ENCODE measurements around the gene DOCK1.

The DOCK1 gene

GRCh38 chr10:127044186-127044585, 139.0 kb downstream of the DOCK1 start:
- no peak for TF ChIP-seq POLR2A (IDR thresholded peaks at IDR 0.05; ENCODE audit: low read depth, low read length)
- DNase-seq (ENCODE audit: insufficient read length, low spot score) (no peak), FAIRE-seq (no peak)

- no peak for TF ChIP-seq POLR2A (IDR thresholded peaks at IDR 0.05; ENCODE audit: low read depth, low read length)
- DNase-seq (ENCODE audit: insufficient read length, low spot score) (no peak), FAIRE-seq (no peak)
Observed at GRCh38 chr10:127046975-127047877, 142.0 kb downstream of the DOCK1 start.

- TF ChIP-seq POLR2A (IDR thresholded peaks at IDR 0.05; ENCODE audit: low read depth, low read length) = no peak
- DNase-seq (ENCODE audit: insufficient read length, low spot score) (no peak), FAIRE-seq (no peak)
Observed at GRCh38 chr10:127047878-127048238, 142.6 kb downstream of the DOCK1 start.

GRCh38 chr10:127048630-127049029, 143.4 kb downstream of the DOCK1 start:
- no peak for DNase-seq (ENCODE audit: insufficient read length, low spot score)
- TF ChIP-seq POLR2A (IDR thresholded peaks at IDR 0.05; ENCODE audit: low read depth, low read length) = no peak
- no peak for FAIRE-seq

GRCh38 chr10:127052001-127052400, 146.8 kb downstream of the DOCK1 start:
- FAIRE-seq = no peak
- DNase-seq (ENCODE audit: insufficient read length, low spot score) = no peak
- TF ChIP-seq POLR2A (IDR thresholded peaks at IDR 0.05; ENCODE audit: low read depth, low read length) = no peak

GRCh38 chr10:127055263-127055662, 150.0 kb downstream of the DOCK1 start:
- no peak for TF ChIP-seq POLR2A (IDR thresholded peaks at IDR 0.05; ENCODE audit: low read depth, low read length)
- FAIRE-seq = no peak
- DNase-seq (ENCODE audit: insufficient read length, low spot score) = no peak

GRCh38 chr10:127059314-127059713, 154.1 kb downstream of the DOCK1 start:
- TF ChIP-seq POLR2A (IDR thresholded peaks at IDR 0.05; ENCODE audit: low read depth, low read length) = no peak
- no peak for DNase-seq (ENCODE audit: insufficient read length, low spot score)
- FAIRE-seq = no peak

GRCh38 chr10:127063762-127064161, 158.5 kb downstream of the DOCK1 start:
- no peak for TF ChIP-seq POLR2A (IDR thresholded peaks at IDR 0.05; ENCODE audit: low read depth, low read length)
- no peak for FAIRE-seq
- no peak for DNase-seq (ENCODE audit: insufficient read length, low spot score)

GRCh38 chr10:127064474-127064873, 159.2 kb downstream of the DOCK1 start:
- FAIRE-seq (no peak), DNase-seq (ENCODE audit: insufficient read length, low spot score) (no peak)
- TF ChIP-seq POLR2A (IDR thresholded peaks at IDR 0.05; ENCODE audit: low read depth, low read length) = no peak

GRCh38 chr10:127067542-127068194, 162.4 kb downstream of the DOCK1 start:
- no peak for TF ChIP-seq POLR2A (IDR thresholded peaks at IDR 0.05; ENCODE audit: low read depth, low read length)
- no peak for DNase-seq (ENCODE audit: insufficient read length, low spot score)
- no peak for FAIRE-seq

- TF ChIP-seq POLR2A (IDR thresholded peaks at IDR 0.05; ENCODE audit: low read depth, low read length) = no peak
- no peak for DNase-seq (ENCODE audit: insufficient read length, low spot score)
- no peak for FAIRE-seq
Observed at GRCh38 chr10:127068485-127068884, 163.3 kb downstream of the DOCK1 start.

- FAIRE-seq = no peak
Observed at GRCh38 chr10:127069436-127069835, 164.2 kb downstream of the DOCK1 start.

GRCh38 chr10:127071126-127071525, 165.9 kb downstream of the DOCK1 start:
- TF ChIP-seq POLR2A (IDR thresholded peaks at IDR 0.05; ENCODE audit: low read depth, low read length) = no peak
- no peak for FAIRE-seq
- DNase-seq (ENCODE audit: insufficient read length, low spot score) = no peak

More at GRCh38 chr10:127069436-127069835, 164.2 kb downstream of the DOCK1 start:
- TF ChIP-seq POLR2A (IDR thresholded peaks at IDR 0.05; ENCODE audit: low read depth, low read length) = no peak
- DNase-seq (ENCODE audit: insufficient read length, low spot score) = no peak

GRCh38 chr10:127073666-127074065, 168.4 kb downstream of the DOCK1 start:
- FAIRE-seq = no peak
- TF ChIP-seq POLR2A (IDR thresholded peaks at IDR 0.05; ENCODE audit: low read depth, low read length) = no peak
- DNase-seq (ENCODE audit: insufficient read length, low spot score) = no peak

- DNase-seq (ENCODE audit: insufficient read length, low spot score) = no peak
- no peak for TF ChIP-seq POLR2A (IDR thresholded peaks at IDR 0.05; ENCODE audit: low read depth, low read length)
- no peak for FAIRE-seq
Observed at GRCh38 chr10:127079392-127079791, 174.2 kb downstream of the DOCK1 start.

Measured in H54 (cell line).